H1 (cell line): ENCODE results near the gene PLEKHA1. TPM values are rescaled to one million over a fixed set of nuclear protein-coding genes. Genes with fewer than 3 reads are reported as not detected.

Source experiments
- CTCF ChIA-PET: fragments of 300-600 bp; sonication (Branson Sonifier 250); formaldehyde crosslinking; loops from one replicate; lab custom pipeline; 2021; ENCODE audit not compliant: partially characterized antibody; lab: Charles Lee
- POLR2A ChIA-PET: fragments of 300-600 bp; sonication (Branson Sonifier 250); formaldehyde crosslinking; loops from one replicate; lab custom pipeline; 2021; ENCODE audit warnings: inconsistent platforms; ENCODE audit not compliant: partially characterized antibody; lab: Charles Lee
- DNase-seq, 2 experiments: peaks; one replicate each; pipeline versions ENCODE4 v3.0.0 to v3.0.0-alpha.2; 2010 to 2022; ENCODE audit warnings: low spot score in 2 of 2, low read depth in 1 of 2, mixed read lengths in 1 of 2
- FAIRE-seq: peaks from 2 replicates; lab custom pipeline; 2011; peaks lifted over from hg19 to GRCh38; lab: Jason Lieb, UNC
- H2AFZ ChIP-seq: 2 replicates; pipeline ENCODE4 v1.8.1; 2012; ENCODE audit warnings: low read length, inconsistent platforms
- H2AK5ac ChIP-seq: 2 replicates; pipeline ENCODE4 v1.6.1; 2013; ENCODE audit warnings: low read depth, low read length
- H2BK120ac ChIP-seq: replicated peaks from 2 replicates; pipeline ENCODE3; 2013; ENCODE audit warnings: low read depth, low read length, inconsistent platforms
- H2BK12ac ChIP-seq: 2 replicates; pipeline ENCODE4 v1.6.1; 2013; ENCODE audit warnings: low read depth, low read length
- H2BK15ac ChIP-seq: 2 replicates; pipeline ENCODE4 v1.6.1; 2013; ENCODE audit warnings: low read length
- H2BK20ac ChIP-seq: 2 replicates; pipeline ENCODE4 v1.6.1; 2013; ENCODE audit warnings: low read length
- H2BK5ac ChIP-seq: 2 replicates; pipeline ENCODE4 v1.6.1; 2013; ENCODE audit warnings: low read depth, low read length
- H3K14ac ChIP-seq: 2 replicates; pipeline ENCODE4 v1.6.1; 2013; ENCODE audit warnings: inconsistent platforms; ENCODE audit not compliant: insufficient read length
- H3K18ac ChIP-seq: 2 replicates; pipeline ENCODE4 v1.6.1; 2013; ENCODE audit warnings: low read length; ENCODE audit errors: extremely low read depth
- H3K23ac ChIP-seq: 2 replicates; pipeline ENCODE4 v1.6.1; 2013; ENCODE audit warnings: inconsistent platforms; ENCODE audit not compliant: insufficient read length
- H3K23me2 ChIP-seq: 2 replicates; pipeline ENCODE4 v1.6.1; 2013; ENCODE audit warnings: low read depth, low read length
- H3K27ac ChIP-seq: 2 replicates; pipeline ENCODE4 v1.6.1; 2011; ENCODE audit warnings: low read depth, low read length, inconsistent platforms
- H3K27me3 ChIP-seq, 4 experiments: replicated peaks in 1 of 4; 1 replicate in 1 of 4; 2 replicates in 3 of 4; pipeline versions ENCODE4 v1.6.1 to v1.8.1; 2011 to 2013; ENCODE audit warnings: low read length in 3 of 4, mild to moderate bottlenecking in 3 of 4, inconsistent platforms in 2 of 4, mixed read lengths in 2 of 4, moderate library complexity in 1 of 4; ENCODE audit not compliant: control insufficient read depth in 3 of 4, insufficient read depth in 3 of 4; ENCODE audit errors: extremely low read depth in 1 of 4
- H3K36me3 ChIP-seq, 4 experiments: 2 replicates each; pipeline versions ENCODE4 v1.6.1 to v1.8.1; 2011 to 2013; ENCODE audit warnings: mild to moderate bottlenecking in 4 of 4, low read length in 3 of 4, moderate library complexity in 2 of 4, control low read depth in 1 of 4, inconsistent platforms in 1 of 4; ENCODE audit not compliant: insufficient read depth in 4 of 4, control insufficient read depth in 2 of 4
- H3K4ac ChIP-seq: replicated peaks from 2 replicates; pipeline ENCODE3; 2013; ENCODE audit warnings: low read length, low read depth, mixed read lengths, inconsistent platforms; ENCODE audit not compliant: insufficient read length
- H3K4me1 ChIP-seq, 4 experiments: replicated peaks in 1 of 4; 1 replicate in 1 of 4; 2 replicates in 3 of 4; pipeline versions ENCODE4 v1.6.1 to v1.8.1; 2011 to 2013; ENCODE audit warnings: low read length in 3 of 4, inconsistent platforms in 2 of 4, mixed read lengths in 1 of 4; ENCODE audit not compliant: insufficient read depth in 4 of 4, control insufficient read depth in 3 of 4
- H3K4me2 ChIP-seq, 2 experiments: 2 replicates each; pipeline versions ENCODE4 v1.6.1 to v1.8.1; 2011 to 2013; ENCODE audit warnings: low read depth in 2 of 2, low read length in 2 of 2, control low read depth in 1 of 2, inconsistent platforms in 1 of 2, mild to moderate bottlenecking in 1 of 2; ENCODE audit not compliant: insufficient read depth in 1 of 2
- H3K4me3 ChIP-seq, 4 experiments: fragments of 200-600, 300-600 bp in 1 of 4; sonication (generic), shearing (Covaris generic), sonication (Bioruptor Twin) in 1 of 4; 2 replicates each; pipeline versions ENCODE4 v1.5.1 to v1.8.1; 2011 to 2016; ENCODE audit warnings: low read length in 4 of 4, low read depth in 3 of 4, control low read depth in 2 of 4, inconsistent platforms in 2 of 4, mild to moderate bottlenecking in 2 of 4, mixed read lengths in 1 of 4, moderate library complexity in 1 of 4; ENCODE audit not compliant: insufficient read depth in 2 of 4; ENCODE audit errors: extremely low read depth in 1 of 4
- H3K56ac ChIP-seq: replicated peaks from 2 replicates; pipeline ENCODE3; 2013; ENCODE audit warnings: low read depth, mild to moderate bottlenecking, mixed read lengths, low read length, inconsistent platforms; ENCODE audit not compliant: insufficient read length
- H3K79me1 ChIP-seq: 2 replicates; pipeline ENCODE4 v1.6.1; 2013; ENCODE audit warnings: low read depth, low read length, control low read depth
- H3K79me2 ChIP-seq, 2 experiments: 2 replicates each; pipeline versions ENCODE4 v1.6.1 to v1.8.1; 2012 to 2013; ENCODE audit warnings: low read length in 2 of 2, mild to moderate bottlenecking in 2 of 2, inconsistent platforms in 1 of 2; ENCODE audit not compliant: insufficient read depth in 2 of 2, control insufficient read depth in 1 of 2
- H3K9ac ChIP-seq, 4 experiments: replicated peaks in 1 of 4; 1 replicate in 1 of 4; 2 replicates in 3 of 4; pipeline versions ENCODE4 v1.6.1 to v1.8.1; 2011 to 2013; ENCODE audit warnings: low read depth in 3 of 4, low read length in 3 of 4, control low read depth in 2 of 4, mild to moderate bottlenecking in 2 of 4, moderate library complexity in 2 of 4, inconsistent platforms in 1 of 4; ENCODE audit errors: extremely low read depth in 1 of 4
- H3K9me3 ChIP-seq, 2 experiments: 2 replicates each; pipeline versions ENCODE4 v1.6.1 to v1.8.1; 2012 to 2013; ENCODE audit warnings: mild to moderate bottlenecking in 2 of 2, moderate library complexity in 2 of 2, control low read depth in 1 of 2, inconsistent platforms in 1 of 2, low read depth in 1 of 2, low read length in 1 of 2, mixed read lengths in 1 of 2; ENCODE audit not compliant: insufficient read depth in 2 of 2
- H4K20me1 ChIP-seq, 2 experiments: replicated peaks in 1 of 2; 2 replicates each; pipeline versions ENCODE3 to v1.8.1; 2011 to 2013; ENCODE audit warnings: inconsistent platforms in 2 of 2, low read length in 2 of 2, mild to moderate bottlenecking in 1 of 2; ENCODE audit not compliant: insufficient read depth in 2 of 2, control insufficient read depth in 1 of 2
- H4K5ac ChIP-seq: 2 replicates; pipeline ENCODE4 v1.6.1; 2013; ENCODE audit warnings: low read length, low read depth, mixed read lengths, inconsistent platforms; ENCODE audit not compliant: insufficient read length
- H4K8ac ChIP-seq: 2 replicates; pipeline ENCODE4 v1.8.0; 2013; ENCODE audit warnings: mild to moderate bottlenecking, moderate library complexity, low read length, inconsistent platforms; ENCODE audit not compliant: insufficient read depth; ENCODE audit errors: extremely low read depth
- H4K91ac ChIP-seq: replicated peaks from 2 replicates; pipeline ENCODE3; 2013; ENCODE audit warnings: low read length, mixed read lengths, inconsistent platforms; ENCODE audit not compliant: insufficient read length
- CHD2 ChIP-seq: IDR thresholded peaks from 2 replicates; pipeline ENCODE4 v1.6.1; 2012; ENCODE audit warnings: low read length, improper control_type of control experiment
- CREB1 ChIP-seq: IDR thresholded peaks from 2 replicates; pipeline ENCODE4 v1.6.1; 2012; ENCODE audit warnings: inconsistent platforms
- EGR1 ChIP-seq: IDR thresholded peaks from 2 replicates; pipeline ENCODE4 v1.6.1; 2011; ENCODE audit warnings: low read depth, low read length, borderline replicate concordance
- EP300 ChIP-seq, 2 experiments: IDR thresholded peaks; 1 replicate in 1 of 2; 2 replicates in 1 of 2; pipeline ENCODE4 v1.6.1; 2011 to 2012; ENCODE audit warnings: low read depth in 2 of 2, low read length in 2 of 2, mild to moderate bottlenecking in 2 of 2, borderline replicate concordance in 1 of 2, inconsistent platforms in 1 of 2, moderate library complexity in 1 of 2
- FOSL1 ChIP-seq: IDR thresholded peaks from 2 replicates; pipeline ENCODE4 v1.6.1; 2011; ENCODE audit warnings: mild to moderate bottlenecking, low read depth, low read length, moderate library complexity; ENCODE audit not compliant: insufficient read depth
- HDAC2 ChIP-seq, 2 experiments: fragments of 300-600 bp in 1 of 2; sonication (generic) in 1 of 2; IDR thresholded peaks; 2 replicates each; pipeline ENCODE4 v1.6.1; 2011 to 2012; ENCODE audit warnings: low read depth in 2 of 2, low read length in 2 of 2, mild to moderate bottlenecking in 2 of 2, moderate library complexity in 2 of 2, borderline replicate concordance in 1 of 2, inconsistent platforms in 1 of 2
- NRF1 ChIP-seq: IDR thresholded peaks from 2 replicates; pipeline ENCODE4 v1.6.1; 2011; ENCODE audit warnings: mild to moderate bottlenecking, low read depth, low read length, improper control_type of control experiment
- POLR2AphosphoS5 ChIP-seq: IDR thresholded peaks from 2 replicates; pipeline ENCODE4 v1.6.1; 2011; ENCODE audit warnings: low read depth, low read length
- RAD21 ChIP-seq, 2 experiments: IDR thresholded peaks in 1 of 2; conservative IDR thresholded peaks in 1 of 2; 2 replicates each; pipeline ENCODE4 v1.6.1; 2011; ENCODE audit warnings: low read depth in 2 of 2, low read length in 2 of 2, improper control_type of control experiment in 1 of 2, inconsistent platforms in 1 of 2, mild to moderate bottlenecking in 1 of 2, moderate library complexity in 1 of 2
- SIRT6 ChIP-seq: IDR thresholded peaks from one replicate; pipeline ENCODE4 v1.7.1; 2012; ENCODE audit warnings: low read length, inconsistent platforms
- ZNF274 ChIP-seq: IDR thresholded peaks from 2 replicates; pipeline ENCODE4 v1.7.0; 2012; ENCODE audit warnings: low read length, borderline replicate concordance; ENCODE audit errors: extremely low read depth
- WGBS, 2 experiments: shearing (Covaris generic) in 1 of 2; methylation state at CpG; one replicate each; pipeline versions ENCODE4 v1.1.6 to v1.1.7; 2013 to 2015; ENCODE audit warnings: low lambda C conversion rate in 2 of 2, mixed read lengths in 2 of 2, inconsistent platforms in 1 of 2, low coverage in 1 of 2, missing lambda C conversion rate in 1 of 2; ENCODE audit not compliant: insufficient replicate concordance in 2 of 2, insufficient coverage in 1 of 2, insufficient read length in 1 of 2; ENCODE audit errors: extremely low coverage in 1 of 2, missing lambda C conversion rate in 1 of 2; 5-methylcytosine and 5-hydroxymethylcytosine counted together
- polyA plus RNA-seq, 7 experiments: library from polyadenylated mRNA; depleted of rRNA in 3 of 7; stranded (reverse) in 5 of 7; unstranded in 2 of 7; fragments of >200 nt in 5 of 7; fragments of 200-250 nt in 2 of 7; gene quantifications; 1 replicate in 5 of 7; 2 replicates in 1 of 7; 4 replicates in 1 of 7; pipeline versions ENCODE4 v1.2.1 to v1.2.3, GENCODE V29; 2011 to 2013; ENCODE audit warnings: missing spikeins in 2 of 7, mixed read lengths in 2 of 7
- total RNA-seq: library from RNA; stranded (reverse); fragmentation: NEBNext Ultra II Directional; extraction: Animal tissue kit (Norgen Biotek cat#: 25700); gene quantifications from 2 replicates; pipeline ENCODE4 v1.2.1, GENCODE V29; 2021
- TF ChIP-seq, protein P1 (sequence below): IDR thresholded peaks from 2 replicates; pipeline ENCODE4 v1.6.1; 2012; ENCODE audit warnings: inconsistent platforms

The PLEKHA1 gene
- total and polyA plus RNA-seq, 2 of the 8 experiments (the other 6 are each of a cell fraction or from before 2014, with no cell fraction given): 15.6 to 39.7 TPM

DNA sequence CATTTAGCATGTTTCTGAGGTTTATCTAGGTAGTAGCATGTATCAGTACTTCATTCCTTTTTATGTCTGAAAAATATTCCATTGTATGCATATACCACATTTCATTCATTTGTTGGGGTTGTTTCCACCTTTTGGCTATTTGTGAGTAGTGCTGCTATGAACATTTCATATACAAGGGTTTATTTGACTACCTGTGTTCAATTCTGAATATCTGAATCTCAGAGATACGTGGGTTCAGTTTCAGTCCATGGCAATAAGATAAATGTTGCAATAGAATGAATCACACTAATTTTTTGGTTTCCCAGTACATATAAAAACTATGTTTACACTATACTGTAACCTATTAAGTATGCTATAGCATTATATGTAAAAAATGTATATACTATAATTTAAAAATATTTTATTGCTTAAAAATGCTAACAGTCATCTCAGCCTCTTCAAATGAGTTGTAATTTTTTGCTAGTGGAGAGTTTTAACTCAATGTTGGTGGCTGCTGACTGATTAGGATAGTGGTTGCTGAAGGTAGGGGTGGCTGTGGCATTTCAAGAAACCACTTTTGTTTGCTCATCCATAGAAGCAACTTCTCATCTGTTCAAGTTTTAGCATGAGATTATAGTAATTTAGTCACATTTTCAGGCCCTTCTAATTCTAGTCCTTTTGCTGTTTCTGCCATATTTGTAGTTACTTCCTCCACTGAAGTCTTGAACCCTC, 13.9 kb downstream of the PLEKHA1 start:
- no peak overlapping the region for H3K23ac ChIP-seq
- H2AK5ac ChIP-seq: no peak overlapping the region
- no peak overlapping the region for H4K8ac ChIP-seq
- H2BK5ac ChIP-seq: no peak overlapping the region
- no peak overlapping the region for H3K4ac ChIP-seq
- no peak overlapping the region for H4K91ac ChIP-seq
- no peaks in the 10 kb centered on the region for H3K23me2 ChIP-seq
- H2BK15ac ChIP-seq: no peak overlapping the region
- H2BK120ac ChIP-seq: no peak overlapping the region
- H3K56ac ChIP-seq: no peak overlapping the region
- H3K27me3 ChIP-seq: no peaks in the 10 kb centered on the region
- H2AFZ ChIP-seq: no peak overlapping the region
- H2BK20ac ChIP-seq: no peak overlapping the region
- peaks cover 0 to 4% (median 2%) of the 10 kb centered on the region in 4 experiments; a peak in 2 of 8 replicates for H3K36me3 ChIP-seq
- H3K14ac ChIP-seq: no peak overlapping the region
- no peak overlapping the region for H3K9ac ChIP-seq
- no peaks in the 10 kb centered on the region; the same call in 1 of the 2 replicates for H3K79me1 ChIP-seq
- WGBS, 2 experiments: 89% methylated on average over 1 of the region's 1 CpG; no CpG with 5 or more reads in 1 of the 2 experiments
- FAIRE-seq (no peak), DNase-seq (no peak)
- H3K4me1 ChIP-seq: no peaks in the 10 kb centered on the region
- H3K79me2 ChIP-seq: peaks cover 6 to 87% of the 10 kb centered on the region in 2 experiments; a peak in 3 of 4 replicates
- CTCF ChIA-PET: interaction anchor here (1.3 kb wide), 1 partner anchor 89 kb away, joined by 3 read pairs; no protein-coding TSS in a partner anchor
- H4K20me1 ChIP-seq: peaks cover 2% of the 10 kb centered on the region in 2 experiments
- H3K4me3 ChIP-seq: no peak overlapping the region
- no peak overlapping the region for H3K4me2 ChIP-seq
- no peaks in the 10 kb centered on the region for H3K9me3 ChIP-seq
- H3K18ac ChIP-seq: no peak overlapping the region
- POLR2A ChIA-PET: no interaction called here
- H2BK12ac ChIP-seq: no peak overlapping the region
- no peak overlapping the region for H4K5ac ChIP-seq
- no peak overlapping the region for H3K27ac ChIP-seq
- TF ChIP-seq RAD21 (IDR thresholded peaks at IDR 0.05 in 1 of 2, conservative IDR thresholded peaks at IDR 0.05 in 1 of 2; ENCODE audit: low read depth in 2 of 2, low read length in 2 of 2) (no peak), SIRT6 (no peak), CHD2 (no peak), FOSL1 (no peak), HDAC2 (IDR thresholded peaks at IDR 0.05; ENCODE audit: borderline replicate concordance in 1 of 2, low read depth in 2 of 2, low read length in 2 of 2) (no peak), CREB1 (no peak), ZNF274 (no peak), POLR2AphosphoS5 (no peak), NRF1 (no peak), EP300 (IDR thresholded peaks at IDR 0.05; ENCODE audit: borderline replicate concordance in 1 of 2, low read depth in 2 of 2, low read length in 2 of 2) (no peak), EGR1 (no peak)
- TF ChIP-seq, protein P1, sequence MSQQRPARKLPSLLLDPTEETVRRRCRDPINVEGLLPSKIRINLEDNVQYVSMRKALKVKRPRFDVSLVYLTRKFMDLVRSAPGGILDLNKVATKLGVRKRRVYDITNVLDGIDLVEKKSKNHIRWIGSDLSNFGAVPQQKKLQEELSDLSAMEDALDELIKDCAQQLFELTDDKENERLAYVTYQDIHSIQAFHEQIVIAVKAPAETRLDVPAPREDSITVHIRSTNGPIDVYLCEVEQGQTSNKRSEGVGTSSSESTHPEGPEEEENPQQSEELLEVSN: no peak
